A673 (cell line): ENCODE measurements around the gene GNAZ.

Experiments
- CTCF ChIP-seq: fragments of 300-800, 200-600 bp; sonication (generic); conservative IDR thresholded peaks from 2 replicates; pipeline ENCODE4 v1.5.1; 2017; ENCODE audit warnings: low read depth, mild to moderate bottlenecking, antibody characterized with exemption, low read length, moderate library complexity, mixed read lengths
- EZH2 ChIP-seq: fragments of 200-600 bp; sonication (generic); IDR thresholded peaks from 2 replicates; pipeline ENCODE4 v1.6.1; 2017; ENCODE audit warnings: borderline replicate concordance, low read depth, mild to moderate bottlenecking, mixed read lengths, antibody characterized with exemption, low read length; ENCODE audit not compliant: poor library complexity, severe bottlenecking

- TF ChIP-seq CTCF (no peak), EZH2 (no peak)
These were observed 4.7 kb downstream of the GNAZ start for GRCh38 chr22:23075050-23075449.
